Prostate gland (tissue), 2 donors: Measurements from ENCODE around the gene ARHGAP19.

Source experiments
- POLR2AphosphoS5 ChIP-seq: sonication (generic); formaldehyde crosslinking; IDR thresholded peaks from one replicate; pipeline ENCODE4 v1.6.1; 2017; ENCODE audit warnings: antibody characterized with exemption
- TF ChIP-seq, protein P1 (sequence below), 4 experiments: fragments of 200-600 bp in 2 of 4; fragments of 450-650 bp in 2 of 4; sonication (generic) in 2 of 4; IDR thresholded peaks; 1 replicate in 3 of 4; 2 replicates in 1 of 4; pipeline ENCODE4 v1.5.1; 2016 to 2019; ENCODE audit warnings: antibody characterized with exemption in 4 of 4, mild to moderate bottlenecking in 2 of 4, moderate library complexity in 2 of 4

DNA sequence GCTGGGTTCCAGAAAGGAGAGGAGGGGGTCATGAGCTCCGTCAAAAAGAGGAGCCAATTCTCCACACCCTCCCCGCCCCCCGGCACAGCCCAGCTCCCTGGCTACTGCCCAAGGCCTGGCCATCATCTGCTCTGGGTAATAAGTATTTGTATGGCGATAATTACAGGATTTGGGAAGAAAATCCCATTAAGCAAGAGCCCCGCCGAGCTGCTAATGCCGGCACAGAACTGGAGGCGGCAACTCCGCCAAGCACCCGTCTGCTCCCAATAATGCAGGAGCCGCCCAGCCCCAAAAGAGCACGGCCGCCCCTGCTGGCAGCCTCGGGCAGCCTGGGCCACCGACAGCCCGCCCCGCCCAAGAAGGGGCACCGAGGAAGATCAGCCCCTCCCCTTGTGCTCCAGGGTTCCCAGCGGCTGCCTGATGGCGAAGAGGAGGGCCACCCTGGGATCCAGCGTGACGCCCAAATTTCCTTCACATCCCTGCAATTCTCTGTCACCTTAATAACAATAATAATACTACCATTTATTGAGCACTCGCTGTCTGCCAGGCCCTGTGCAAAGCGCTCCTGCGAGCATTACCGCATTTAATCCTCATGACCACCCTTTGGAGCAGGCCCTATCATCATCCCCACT lies 112.6 kb downstream of the ARHGAP19 start:
- TF ChIP-seq, protein P1, sequence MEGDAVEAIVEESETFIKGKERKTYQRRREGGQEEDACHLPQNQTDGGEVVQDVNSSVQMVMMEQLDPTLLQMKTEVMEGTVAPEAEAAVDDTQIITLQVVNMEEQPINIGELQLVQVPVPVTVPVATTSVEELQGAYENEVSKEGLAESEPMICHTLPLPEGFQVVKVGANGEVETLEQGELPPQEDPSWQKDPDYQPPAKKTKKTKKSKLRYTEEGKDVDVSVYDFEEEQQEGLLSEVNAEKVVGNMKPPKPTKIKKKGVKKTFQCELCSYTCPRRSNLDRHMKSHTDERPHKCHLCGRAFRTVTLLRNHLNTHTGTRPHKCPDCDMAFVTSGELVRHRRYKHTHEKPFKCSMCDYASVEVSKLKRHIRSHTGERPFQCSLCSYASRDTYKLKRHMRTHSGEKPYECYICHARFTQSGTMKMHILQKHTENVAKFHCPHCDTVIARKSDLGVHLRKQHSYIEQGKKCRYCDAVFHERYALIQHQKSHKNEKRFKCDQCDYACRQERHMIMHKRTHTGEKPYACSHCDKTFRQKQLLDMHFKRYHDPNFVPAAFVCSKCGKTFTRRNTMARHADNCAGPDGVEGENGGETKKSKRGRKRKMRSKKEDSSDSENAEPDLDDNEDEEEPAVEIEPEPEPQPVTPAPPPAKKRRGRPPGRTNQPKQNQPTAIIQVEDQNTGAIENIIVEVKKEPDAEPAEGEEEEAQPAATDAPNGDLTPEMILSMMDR (IDR thresholded peaks at IDR 0.05): peak in 1 of 4 experiments; percentile 14
- no peak for TF ChIP-seq POLR2AphosphoS5
